ENCODE results near the gene TSPAN32.

DNA sequence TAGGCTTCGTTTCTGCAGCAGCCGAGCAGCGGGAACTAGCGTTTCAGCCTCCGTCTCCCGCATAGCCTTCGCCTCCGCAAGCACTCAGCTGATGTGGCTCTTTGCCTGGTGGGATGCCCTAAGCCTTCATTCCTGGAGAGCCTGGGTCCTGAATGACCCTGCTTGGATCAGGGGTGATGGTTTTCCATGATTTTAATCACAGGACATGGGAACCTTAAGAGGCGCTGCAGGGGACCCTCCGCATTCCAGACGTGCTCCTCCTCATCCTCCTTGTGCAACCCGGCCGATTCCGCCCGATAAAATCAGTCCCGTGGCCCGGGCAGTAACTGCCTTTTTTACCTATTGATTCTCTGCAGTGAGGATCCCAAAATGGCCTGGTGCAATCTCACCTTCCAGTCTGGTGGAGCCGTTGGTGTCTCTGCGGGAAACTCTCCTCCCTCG is 8.3 kb upstream of the TSPAN32 start:
- TF ChIP-seq, protein P1, sequence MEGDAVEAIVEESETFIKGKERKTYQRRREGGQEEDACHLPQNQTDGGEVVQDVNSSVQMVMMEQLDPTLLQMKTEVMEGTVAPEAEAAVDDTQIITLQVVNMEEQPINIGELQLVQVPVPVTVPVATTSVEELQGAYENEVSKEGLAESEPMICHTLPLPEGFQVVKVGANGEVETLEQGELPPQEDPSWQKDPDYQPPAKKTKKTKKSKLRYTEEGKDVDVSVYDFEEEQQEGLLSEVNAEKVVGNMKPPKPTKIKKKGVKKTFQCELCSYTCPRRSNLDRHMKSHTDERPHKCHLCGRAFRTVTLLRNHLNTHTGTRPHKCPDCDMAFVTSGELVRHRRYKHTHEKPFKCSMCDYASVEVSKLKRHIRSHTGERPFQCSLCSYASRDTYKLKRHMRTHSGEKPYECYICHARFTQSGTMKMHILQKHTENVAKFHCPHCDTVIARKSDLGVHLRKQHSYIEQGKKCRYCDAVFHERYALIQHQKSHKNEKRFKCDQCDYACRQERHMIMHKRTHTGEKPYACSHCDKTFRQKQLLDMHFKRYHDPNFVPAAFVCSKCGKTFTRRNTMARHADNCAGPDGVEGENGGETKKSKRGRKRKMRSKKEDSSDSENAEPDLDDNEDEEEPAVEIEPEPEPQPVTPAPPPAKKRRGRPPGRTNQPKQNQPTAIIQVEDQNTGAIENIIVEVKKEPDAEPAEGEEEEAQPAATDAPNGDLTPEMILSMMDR (IDR thresholded peaks at IDR 0.05; ENCODE audit: insufficient read depth, low read length), result no peak
- no peak for TF ChIP-seq GABPA (IDR thresholded peaks at IDR 0.05; ENCODE audit: low read depth)
